HCT116 (cell line): ENCODE data around the gene TLR5. TPM values are rescaled to one million over a fixed set of nuclear protein-coding genes. Genes with fewer than 3 reads are reported as not detected.

Source experiments
- ATAC-seq: fragments of 200-7000 bp; cut with Tn5 transposase; 2 replicates; pipeline ENCODE4 v1.9.1; 2020; ENCODE audit warnings: mild to moderate bottlenecking, moderate library complexity
- BruUV-seq: library from RNA; stranded (reverse); fragments of 400-500 nt; replicated peaks from 2 replicates; lab custom pipeline; 2021; lab: Mats Ljungman, UMichigan
- CTCF ChIA-PET: fragments of 300-600 bp; sonication (Branson Sonifier 250); formaldehyde crosslinking; loops from one replicate; lab custom pipeline; 2021; ENCODE audit warnings: antibody characterized with exemption; lab: Charles Lee
- POLR2A ChIA-PET: fragments of 300-600, 350-600 bp; sonication (Branson Sonifier 250); formaldehyde crosslinking; loops from one replicate; lab custom pipeline; 2021; ENCODE audit warnings: antibody characterized with exemption; lab: Charles Lee
- RAD21 ChIA-PET, 2 experiments: fragments of 300-600 bp; sonication (Branson Sonifier 250); formaldehyde crosslinking; loops; one replicate each; lab custom pipeline; 2023; ENCODE audit warnings: low total read pairs in 2 of 2; ENCODE audit not compliant: uncharacterized antibody in 2 of 2, unreplicated experiment in 2 of 2, low non-redundant PET in 1 of 2; lab: Charles Lee
- DNase-seq: peaks from one replicate; pipeline ENCODE4 v3.0.0-alpha.2; 2010; ENCODE audit warnings: low read depth, low spot score
- H2AFZ ChIP-seq: fragments of 200-600 bp; shearing (Covaris generic), sonication (generic); 2 replicates; pipeline ENCODE4 v1.6.1; 2017; ENCODE audit warnings: low read depth, mixed run types, mixed read lengths, antibody characterized with exemption, low read length; ENCODE audit not compliant: poor library complexity, severe bottlenecking
- H3K27ac ChIP-seq: 2 replicates; pipeline ENCODE4 v1.5.1; 2012; ENCODE audit warnings: low read depth, low read length
- H3K27me3 ChIP-seq: fragments of 200-600 bp; sonication (generic); 2 replicates; pipeline ENCODE4 v1.6.1; 2016; ENCODE audit warnings: mixed run types, low read length, mixed read lengths; ENCODE audit not compliant: insufficient read depth
- H3K36me3 ChIP-seq, 2 experiments: fragments of 200-500 bp in 1 of 2; fragments of 200-600 bp in 1 of 2; sonication (Bioruptor generic) in 1 of 2; sonication (generic) in 1 of 2; 2 replicates each; pipeline versions ENCODE4 v1.5.1 to v1.6.1; 2014 to 2016; ENCODE audit warnings: low read length in 2 of 2, inconsistent platforms in 1 of 2, mixed read lengths in 1 of 2, mixed run types in 1 of 2; ENCODE audit not compliant: insufficient read depth in 2 of 2, control insufficient read depth in 1 of 2
- H3K4me1 ChIP-seq, 2 experiments: fragments of 200-600 bp in 1 of 2; sonication (generic) in 1 of 2; 2 replicates each; pipeline versions ENCODE4 v1.5.1 to v1.6.1; 2012 to 2017; ENCODE audit warnings: low read length in 2 of 2, inconsistent platforms in 1 of 2, mild to moderate bottlenecking in 1 of 2, mixed read lengths in 1 of 2, mixed run types in 1 of 2, moderate library complexity in 1 of 2; ENCODE audit not compliant: insufficient read depth in 2 of 2, control insufficient read depth in 1 of 2
- H3K4me2 ChIP-seq: fragments of 200-600 bp; sonication (generic); 2 replicates; pipeline ENCODE4 v1.6.1; 2017; ENCODE audit warnings: mixed run types, low read length, mixed read lengths
- H3K4me3 ChIP-seq, 2 experiments: fragments of 200-600 bp in 1 of 2; sonication (generic) in 1 of 2; replicated peaks in 1 of 2; 2 replicates each; pipeline ENCODE4 v1.5.1; 2011 to 2016; ENCODE audit warnings: low read length in 2 of 2, control low read depth in 1 of 2, low read depth in 1 of 2, mild to moderate bottlenecking in 1 of 2, mixed read lengths in 1 of 2, mixed run types in 1 of 2
- H3K79me2 ChIP-seq: fragments of 200-600 bp; sonication (generic); 2 replicates; pipeline ENCODE4 v1.6.1; 2017; ENCODE audit warnings: mild to moderate bottlenecking, mixed run types, low read length, moderate library complexity, mixed read lengths; ENCODE audit not compliant: insufficient read depth
- H3K9ac ChIP-seq: fragments of 200-600 bp; sonication (generic); 2 replicates; pipeline ENCODE4 v1.6.1; 2016; ENCODE audit warnings: low read length, mixed read lengths
- H3K9me2 ChIP-seq: fragments of 200-600 bp; sonication (generic), shearing (Covaris generic); 2 replicates; pipeline ENCODE4 v1.6.1; 2017; ENCODE audit warnings: mixed run types, mild to moderate bottlenecking, moderate library complexity; ENCODE audit not compliant: insufficient read depth
- H3K9me3 ChIP-seq, 2 experiments: fragments of 200-500 bp in 1 of 2; fragments of 200-600 bp in 1 of 2; sonication (Bioruptor generic) in 1 of 2; sonication (generic) in 1 of 2; 2 replicates each; pipeline ENCODE4 v1.6.1; 2014 to 2017; ENCODE audit warnings: low read length in 2 of 2, mixed read lengths in 2 of 2, inconsistent platforms in 1 of 2, low read depth in 1 of 2, mild to moderate bottlenecking in 1 of 2, mixed run types in 1 of 2, moderate library complexity in 1 of 2; ENCODE audit not compliant: control insufficient read depth in 1 of 2, insufficient read depth in 1 of 2
- H4K20me1 ChIP-seq: fragments of 200-600 bp; sonication (generic), shearing (Covaris generic); 2 replicates; pipeline ENCODE4 v1.6.1; 2017; ENCODE audit warnings: mixed run types, mild to moderate bottlenecking, moderate library complexity; ENCODE audit not compliant: insufficient read depth
- CBX3 ChIP-seq: IDR thresholded peaks from 2 replicates; pipeline ENCODE4 v1.6.1; 2012; ENCODE audit warnings: low read depth
- EGR1 ChIP-seq: IDR thresholded peaks from 2 replicates; pipeline ENCODE4 v1.6.1; 2012; ENCODE audit warnings: low read depth
- EZH2 ChIP-seq: fragments of 200-600 bp; sonication (generic); IDR thresholded peaks from 2 replicates; pipeline ENCODE4 v1.6.1; 2017; ENCODE audit warnings: antibody characterized with exemption, mixed run types
- EZH2phosphoT487 ChIP-seq: fragments of 200-600 bp; IDR thresholded peaks from 2 replicates; pipeline ENCODE4 v1.6.1; 2018; ENCODE audit warnings: antibody characterized with exemption, borderline replicate concordance
- FOSL1 ChIP-seq: IDR thresholded peaks from 2 replicates; pipeline ENCODE4 v1.6.1; 2012; ENCODE audit warnings: low read depth
- MAX ChIP-seq: IDR thresholded peaks from 2 replicates; pipeline ENCODE4 v1.6.1; 2012
- POLR2A ChIP-seq: IDR thresholded peaks from 2 replicates; pipeline ENCODE4 v1.7.0; 2011; ENCODE audit warnings: borderline replicate concordance; ENCODE audit not compliant: insufficient read depth, insufficient read length; ENCODE audit errors: extremely low read depth
- RAD21 ChIP-seq: IDR thresholded peaks from 2 replicates; pipeline ENCODE4 v1.6.1; 2012; ENCODE audit warnings: low read depth, mild to moderate bottlenecking
- SIN3A ChIP-seq: IDR thresholded peaks from 2 replicates; pipeline ENCODE4 v1.6.1; 2012; ENCODE audit warnings: low read depth
- SP1 ChIP-seq: IDR thresholded peaks from 2 replicates; pipeline ENCODE4 v1.6.1; 2012; ENCODE audit warnings: low read depth
- TCF7L2 ChIP-seq: IDR thresholded peaks from 2 replicates; pipeline ENCODE4 v1.7.0; 2011; ENCODE audit warnings: borderline replicate concordance, inconsistent platforms; ENCODE audit not compliant: insufficient read depth, insufficient read length; ENCODE audit errors: extremely low read depth
- ZFX ChIP-seq: fragments of 450-650 bp; IDR thresholded peaks from 2 replicates; pipeline ENCODE4 v1.6.1; 2017
- intact Hi-C: fragments of 100-400 bp; cut with micrococcal nuclease; formaldehyde crosslinking; loops from 2 replicates; pipeline ENCODE4 v1.10.0; 2022
- total RNA-seq: library from RNA; stranded (reverse); gene quantifications from one replicate; pipeline ENCODE4 v1.2.1, GENCODE V29; 2021; ENCODE audit not compliant: unreplicated experiment

The TLR5 gene
- total RNA-seq, 1 experiment from 2014 or later: 1.2 TPM

GRCh38 chr1:223146745-223147144 lies 3.7 kb upstream of the TLR5 start (continued):
- no peak for TF ChIP-seq SIN3A
- no peak for TF ChIP-seq CBX3

DNA sequence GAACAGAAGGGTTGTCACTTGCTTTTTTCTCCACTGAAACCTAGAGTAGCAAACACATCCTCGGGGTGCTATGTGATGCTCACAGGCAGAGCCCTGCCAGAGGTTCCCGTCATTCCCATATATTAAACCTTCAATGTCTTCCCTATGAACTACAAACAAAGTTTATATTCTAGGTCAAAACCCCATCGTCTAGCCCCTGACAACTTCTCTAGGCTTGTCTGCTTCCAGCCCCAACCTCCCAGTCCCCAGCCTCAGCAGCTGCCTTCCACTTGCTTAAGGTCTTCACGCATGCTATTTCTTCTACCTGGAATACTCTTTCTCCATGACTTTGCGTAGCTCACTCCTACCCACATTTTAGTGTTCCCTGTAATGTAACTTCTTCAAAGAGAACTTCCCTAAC lies 1.9 kb upstream of the TLR5 start:
- H4K20me1 ChIP-seq: no peaks in the 10 kb centered on the region
- H3K9me2 ChIP-seq: no peaks in the 10 kb centered on the region
- peaks cover 12 to 20% of the 10 kb centered on the region in 2 experiments for H3K4me1 ChIP-seq
- ATAC-seq (no peak), DNase-seq (no peak)
- no peak overlapping the region for H2AFZ ChIP-seq
- H3K4me2 ChIP-seq: no peak overlapping the region
- BruUV-seq: no TSS peak
- RAD21 ChIA-PET: no interaction called here
- intact Hi-C loops: no loop called here
- H3K27ac ChIP-seq: no peak overlapping the region
- H3K9ac ChIP-seq: no peak overlapping the region
- TF ChIP-seq ZFX: no peak
- TF ChIP-seq MAX: no peak
- no peak for TF ChIP-seq POLR2A
- TF ChIP-seq EGR1: no peak
- TF ChIP-seq EZH2phosphoT487: no peak
- no peak for TF ChIP-seq EZH2
- TF ChIP-seq FOSL1: no peak
- no peak for TF ChIP-seq TCF7L2
- TF ChIP-seq RAD21: no peak
- no peak for TF ChIP-seq SP1
- TF ChIP-seq CBX3: no peak
- no peaks in the 10 kb centered on the region for H3K9me3 ChIP-seq
- H3K4me3 ChIP-seq: no peak overlapping the region
- no peaks in the 10 kb centered on the region for H3K27me3 ChIP-seq
- H3K36me3 ChIP-seq: no peaks in the 10 kb centered on the region
- no peaks in the 10 kb centered on the region for H3K79me2 ChIP-seq
- POLR2A ChIA-PET: no interaction called here
- CTCF ChIA-PET: interaction anchor here (0.6 kb wide), 1 partner anchor 11 kb away, joined by 3 read pairs; no protein-coding TSS in a partner anchor
